Stimulated activated CD4-positive, alpha-beta T cell treated with anti-CD3 and anti-CD28 coated beads, TNF-alpha, amount 100 ng/mL, for 4 hours (primary cell): Measurements from ENCODE around the gene PLXNA4.

Experiments
- DNase-seq, 3 experiments: peaks; one replicate each; pipeline ENCODE4 v3.0.0-alpha.2; 2020; ENCODE audit warnings: low read depth in 3 of 3

PLXNA4 gene

GRCh38 chr7:132149436-132150304, 426.6 kb downstream of the PLXNA4 start:
- no peak for DNase-seq

- DNase-seq = no peak
These were observed 427.4 kb downstream of the PLXNA4 start for GRCh38 chr7:132148876-132149275.

GRCh38 chr7:132145466-132145865, 430.8 kb downstream of the PLXNA4 start:
- no peak for DNase-seq

GRCh38 chr7:132145063-132145462, 431.2 kb downstream of the PLXNA4 start:
- no peak for DNase-seq

- DNase-seq = no peak
These were observed 434.3 kb downstream of the PLXNA4 start for GRCh38 chr7:132142006-132142405.

GRCh38 chr7:132141109-132141508, 435.2 kb downstream of the PLXNA4 start:
- no peak for DNase-seq

- DNase-seq = no peak
These were observed 435.9 kb downstream of the PLXNA4 start for GRCh38 chr7:132140341-132140740.

GRCh38 chr7:132138817-132139216, 437.5 kb downstream of the PLXNA4 start:
- no peak for DNase-seq

- no peak for DNase-seq
These were observed 438.6 kb downstream of the PLXNA4 start for GRCh38 chr7:132137681-132138080.

GRCh38 chr7:132135746-132136385, 440.4 kb downstream of the PLXNA4 start:
- DNase-seq = no peak

GRCh38 chr7:132134814-132135445, 441.3 kb downstream of the PLXNA4 start:
- DNase-seq = no peak

- no peak for DNase-seq
These were observed 442.8 kb downstream of the PLXNA4 start for GRCh38 chr7:132133501-132133900.

- no peak for DNase-seq
These were observed 445.1 kb downstream of the PLXNA4 start for GRCh38 chr7:132131196-132131595.

GRCh38 chr7:132130497-132130896, 445.8 kb downstream of the PLXNA4 start:
- no peak for DNase-seq

GRCh38 chr7:132125872-132126595, 450.2 kb downstream of the PLXNA4 start:
- no peak for DNase-seq

- DNase-seq = no peak
These were observed 451.2 kb downstream of the PLXNA4 start for GRCh38 chr7:132125096-132125495.

GRCh38 chr7:132124575-132124974, 451.7 kb downstream of the PLXNA4 start:
- DNase-seq = no peak

GRCh38 chr7:132123773-132124172, 452.5 kb downstream of the PLXNA4 start:
- no peak for DNase-seq

- DNase-seq = no peak
These were observed 453.4 kb downstream of the PLXNA4 start for GRCh38 chr7:132122901-132123300.

GRCh38 chr7:132121987-132122386, 454.3 kb downstream of the PLXNA4 start:
- no peak for DNase-seq

GRCh38 chr7:132118641-132119040, 457.6 kb downstream of the PLXNA4 start:
- DNase-seq = no peak

GRCh38 chr7:132117636-132118035, 458.6 kb downstream of the PLXNA4 start:
- no peak for DNase-seq
